Hepatocyte (in vitro differentiated cells): ENCODE data around the gene DOCK7.

Experiments
- EZH2 ChIP-seq: fragments of 200-600 bp; sonication (generic); IDR thresholded peaks from 2 replicates; pipeline ENCODE4 v1.6.1; 2016; ENCODE audit warnings: antibody characterized with exemption, mild to moderate bottlenecking, borderline replicate concordance
- TF ChIP-seq, protein P1 (sequence below): fragments of 200-600 bp; sonication (generic); IDR thresholded peaks from 2 replicates; pipeline ENCODE4 v1.5.1; 2016; ENCODE audit warnings: antibody characterized with exemption, mild to moderate bottlenecking; ENCODE audit not compliant: poor library complexity

- TF ChIP-seq, protein P1, sequence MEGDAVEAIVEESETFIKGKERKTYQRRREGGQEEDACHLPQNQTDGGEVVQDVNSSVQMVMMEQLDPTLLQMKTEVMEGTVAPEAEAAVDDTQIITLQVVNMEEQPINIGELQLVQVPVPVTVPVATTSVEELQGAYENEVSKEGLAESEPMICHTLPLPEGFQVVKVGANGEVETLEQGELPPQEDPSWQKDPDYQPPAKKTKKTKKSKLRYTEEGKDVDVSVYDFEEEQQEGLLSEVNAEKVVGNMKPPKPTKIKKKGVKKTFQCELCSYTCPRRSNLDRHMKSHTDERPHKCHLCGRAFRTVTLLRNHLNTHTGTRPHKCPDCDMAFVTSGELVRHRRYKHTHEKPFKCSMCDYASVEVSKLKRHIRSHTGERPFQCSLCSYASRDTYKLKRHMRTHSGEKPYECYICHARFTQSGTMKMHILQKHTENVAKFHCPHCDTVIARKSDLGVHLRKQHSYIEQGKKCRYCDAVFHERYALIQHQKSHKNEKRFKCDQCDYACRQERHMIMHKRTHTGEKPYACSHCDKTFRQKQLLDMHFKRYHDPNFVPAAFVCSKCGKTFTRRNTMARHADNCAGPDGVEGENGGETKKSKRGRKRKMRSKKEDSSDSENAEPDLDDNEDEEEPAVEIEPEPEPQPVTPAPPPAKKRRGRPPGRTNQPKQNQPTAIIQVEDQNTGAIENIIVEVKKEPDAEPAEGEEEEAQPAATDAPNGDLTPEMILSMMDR: no peak
- TF ChIP-seq EZH2: no peak
Measured at GRCh38 chr1:62673629-62674028, 14.6 kb downstream of the DOCK7 start.
